ENCODE measurements around the gene ZNF77. TPM values are rescaled to one million over a fixed set of nuclear protein-coding genes. Genes with fewer than 3 reads are reported as not detected.
"Not testable (repeated sequence)": the region's sequence is repeated elsewhere in the genome, so short reads cannot be mapped to it uniquely, and the experiment has no call there.

Gene ZNF77
- total RNA-seq, 2 donors from 2014 or later, result 1.2 to 4.6 TPM

DNA sequence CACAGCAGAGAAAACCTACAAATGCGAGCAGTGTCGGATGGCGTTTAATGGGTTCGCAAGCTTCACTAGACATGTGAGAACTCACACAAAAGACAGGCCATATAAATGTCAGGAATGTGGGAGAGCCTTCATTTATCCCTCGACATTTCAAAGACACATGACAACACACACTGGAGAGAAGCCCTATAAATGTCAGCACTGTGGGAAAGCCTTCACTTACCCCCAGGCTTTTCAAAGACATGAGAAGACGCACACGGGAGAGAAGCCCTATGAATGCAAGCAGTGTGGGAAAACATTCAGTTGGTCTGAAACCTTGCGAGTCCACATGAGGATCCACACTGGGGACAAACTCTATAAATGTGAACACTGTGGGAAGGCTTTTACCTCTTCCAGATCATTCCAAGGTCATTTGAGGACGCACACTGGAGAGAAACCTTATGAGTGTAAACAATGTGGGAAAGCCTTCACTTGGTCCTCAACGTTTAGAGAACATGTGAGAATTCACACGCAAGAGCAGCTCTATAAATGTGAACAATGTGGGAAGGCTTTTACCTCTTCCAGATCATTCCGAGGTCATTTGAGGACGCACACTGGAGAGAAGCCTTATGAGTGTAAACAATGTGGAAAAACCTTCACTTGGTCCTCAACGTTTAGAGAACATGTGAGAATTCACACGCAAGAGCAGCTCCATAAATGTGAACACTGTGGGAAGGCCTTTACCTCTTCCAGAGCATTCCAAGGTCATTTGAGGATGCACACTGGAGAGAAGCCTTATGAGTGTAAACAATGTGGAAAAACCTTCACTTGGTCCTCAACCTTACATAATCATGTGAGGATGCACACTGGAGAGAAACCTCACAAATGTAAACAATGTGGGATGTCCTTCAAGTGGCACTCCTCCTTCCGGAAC lies 27.2 kb downstream of the ZNF77 start:
- no peaks in the 10 kb centered on the region for H3K9me3 ChIP-seq
- no peak for ATAC-seq (ENCODE audit: insufficient number of reproducible peaks, low FRiP score, low read depth)

DNA sequence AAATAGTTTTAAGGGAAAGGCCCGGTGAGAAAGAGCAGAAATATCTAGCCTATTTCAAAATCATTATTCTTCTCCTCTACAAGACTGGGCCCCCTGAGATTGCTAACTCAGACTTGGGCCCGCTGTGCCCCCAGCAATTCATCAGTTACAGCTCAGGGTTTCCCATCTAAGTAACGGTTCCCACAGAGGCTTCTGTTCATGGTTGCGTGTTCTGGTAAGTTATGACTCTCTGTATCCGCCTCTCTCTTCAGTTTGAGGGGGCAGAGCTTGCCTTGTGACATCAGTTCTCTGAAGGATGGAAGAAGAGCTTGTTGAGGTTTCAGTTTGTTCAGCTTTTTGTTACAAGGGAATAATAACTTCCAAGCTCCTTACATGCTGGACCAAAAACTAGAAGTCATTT lies 32.5 kb downstream of the ZNF77 start:
- H3K4me1 ChIP-seq (ENCODE audit: control insufficient read depth in 1 of 2, low read depth in 2 of 2), result no peaks in the 10 kb centered on the region
- TF ChIP-seq, protein P1, sequence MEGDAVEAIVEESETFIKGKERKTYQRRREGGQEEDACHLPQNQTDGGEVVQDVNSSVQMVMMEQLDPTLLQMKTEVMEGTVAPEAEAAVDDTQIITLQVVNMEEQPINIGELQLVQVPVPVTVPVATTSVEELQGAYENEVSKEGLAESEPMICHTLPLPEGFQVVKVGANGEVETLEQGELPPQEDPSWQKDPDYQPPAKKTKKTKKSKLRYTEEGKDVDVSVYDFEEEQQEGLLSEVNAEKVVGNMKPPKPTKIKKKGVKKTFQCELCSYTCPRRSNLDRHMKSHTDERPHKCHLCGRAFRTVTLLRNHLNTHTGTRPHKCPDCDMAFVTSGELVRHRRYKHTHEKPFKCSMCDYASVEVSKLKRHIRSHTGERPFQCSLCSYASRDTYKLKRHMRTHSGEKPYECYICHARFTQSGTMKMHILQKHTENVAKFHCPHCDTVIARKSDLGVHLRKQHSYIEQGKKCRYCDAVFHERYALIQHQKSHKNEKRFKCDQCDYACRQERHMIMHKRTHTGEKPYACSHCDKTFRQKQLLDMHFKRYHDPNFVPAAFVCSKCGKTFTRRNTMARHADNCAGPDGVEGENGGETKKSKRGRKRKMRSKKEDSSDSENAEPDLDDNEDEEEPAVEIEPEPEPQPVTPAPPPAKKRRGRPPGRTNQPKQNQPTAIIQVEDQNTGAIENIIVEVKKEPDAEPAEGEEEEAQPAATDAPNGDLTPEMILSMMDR (IDR thresholded peaks at IDR 0.05), result no peak
- peaks cover 7% of the 10 kb centered on the region for H3K36me3 ChIP-seq
- H3K27ac ChIP-seq, result no peak overlapping the region
- H3K27me3 ChIP-seq (replicated peaks; ENCODE audit: insufficient read depth), result no peaks in the 10 kb centered on the region
- H3K9me3 ChIP-seq, result no peaks in the 10 kb centered on the region
- no peak overlapping the region for H3K4me3 ChIP-seq
- ATAC-seq (ENCODE audit: insufficient number of reproducible peaks, low FRiP score, low read depth) (no peak), DNase-seq (ENCODE audit: low spot score) (no peak)

More for the DNA sequence above, 27.2 kb downstream of the ZNF77 start:
- DNase-seq (ENCODE audit: low spot score), result no peak
- no peaks in the 10 kb centered on the region for H3K4me1 ChIP-seq (ENCODE audit: control insufficient read depth in 1 of 2, low read depth in 2 of 2)
- no peak overlapping the region for H3K4me3 ChIP-seq
- TF ChIP-seq, protein P1 (IDR thresholded peaks at IDR 0.05), result no peak
- H3K27ac ChIP-seq, result no peak overlapping the region
- H3K36me3 ChIP-seq, result peaks cover 19% of the 10 kb centered on the region
- H3K27me3 ChIP-seq (replicated peaks; ENCODE audit: insufficient read depth), result no peaks in the 10 kb centered on the region

DNA sequence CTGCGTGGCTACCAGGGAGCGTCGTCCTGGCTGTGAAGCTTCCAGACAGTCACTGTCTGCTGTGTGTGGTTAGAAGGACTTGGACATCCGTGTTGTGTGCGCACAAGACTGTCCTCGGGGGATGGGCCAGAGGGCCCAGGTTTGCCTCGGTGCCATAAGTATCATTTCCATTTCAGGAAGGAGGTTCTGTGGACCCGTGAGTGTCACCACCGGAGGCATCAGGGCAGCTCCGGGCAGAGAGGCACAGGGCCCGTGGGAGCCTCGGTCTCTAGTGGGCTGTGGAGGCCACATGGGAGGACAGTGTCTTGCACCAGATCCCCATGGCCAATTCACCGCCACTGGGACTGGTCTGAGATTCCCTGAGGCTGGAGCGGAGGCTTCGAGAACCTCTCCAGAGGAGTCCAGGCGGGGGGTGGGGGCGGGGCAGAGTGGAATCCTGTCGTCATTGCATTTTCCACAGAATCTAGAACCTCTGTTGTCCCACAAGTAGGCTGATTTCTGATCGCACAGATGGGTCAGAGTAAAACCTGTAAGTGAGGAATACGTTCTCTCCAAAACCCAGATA lies 38.1 kb downstream of the ZNF77 start:
- peaks cover under 1 to 3% of the 10 kb centered on the region in 2 donors for H3K4me1 ChIP-seq (ENCODE audit: control insufficient read depth in 1 of 2, low read depth in 2 of 2)
- no peaks in the 10 kb centered on the region for H3K27me3 ChIP-seq (replicated peaks; ENCODE audit: insufficient read depth)
- H3K9me3 ChIP-seq, result no peaks in the 10 kb centered on the region
- ATAC-seq (ENCODE audit: insufficient number of reproducible peaks, low FRiP score, low read depth) (no peak), DNase-seq (ENCODE audit: low spot score) (no peak)
- H3K27ac ChIP-seq, result no peak overlapping the region
- TF ChIP-seq, protein P1 (IDR thresholded peaks at IDR 0.05), result no peak
- no peak overlapping the region for H3K4me3 ChIP-seq
- no peaks in the 10 kb centered on the region for H3K36me3 ChIP-seq

DNA sequence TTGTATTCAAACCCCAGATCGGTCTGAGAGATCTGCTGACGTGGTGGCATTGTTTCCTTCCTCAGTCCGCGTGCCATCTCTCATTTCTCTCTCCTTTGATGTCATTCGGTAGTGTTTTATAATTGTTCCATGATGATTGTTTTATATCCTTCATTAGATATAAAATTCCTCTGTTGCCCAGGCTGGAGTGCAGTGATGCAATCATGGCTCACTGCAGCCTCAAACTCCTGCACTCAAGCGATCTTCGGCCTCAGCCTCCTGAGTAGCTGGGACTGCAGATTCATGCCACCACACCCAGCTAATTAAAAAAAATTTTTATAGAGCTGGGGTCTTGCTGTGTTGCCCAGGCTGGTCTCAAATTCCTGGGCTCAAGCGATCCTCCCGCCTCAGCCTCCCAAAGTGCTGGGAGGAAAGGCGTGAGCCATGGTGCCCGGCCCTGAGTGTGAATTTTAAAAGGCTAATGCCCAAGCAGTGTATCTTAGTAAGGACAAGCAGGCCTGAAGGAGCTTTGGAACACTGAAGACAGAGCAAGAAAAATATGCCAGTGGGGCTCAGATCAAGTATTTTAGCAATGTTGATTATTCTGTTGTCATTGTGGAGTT lies 38.8 kb downstream of the ZNF77 start:
- ATAC-seq (ENCODE audit: insufficient number of reproducible peaks, low FRiP score, low read depth) (no peak), DNase-seq (ENCODE audit: low spot score) (no peak)
- TF ChIP-seq, protein P1 (IDR thresholded peaks at IDR 0.05), result no peak
- H3K27me3 ChIP-seq (replicated peaks; ENCODE audit: insufficient read depth), result no peaks in the 10 kb centered on the region
- H3K4me1 ChIP-seq (ENCODE audit: control insufficient read depth in 1 of 2, low read depth in 2 of 2), result peaks cover 6 to 9% of the 10 kb centered on the region in 2 donors
- no peak overlapping the region for H3K4me3 ChIP-seq
- no peaks in the 10 kb centered on the region for H3K9me3 ChIP-seq
- no peaks in the 10 kb centered on the region for H3K36me3 ChIP-seq
- H3K27ac ChIP-seq, result no peak overlapping the region

DNA sequence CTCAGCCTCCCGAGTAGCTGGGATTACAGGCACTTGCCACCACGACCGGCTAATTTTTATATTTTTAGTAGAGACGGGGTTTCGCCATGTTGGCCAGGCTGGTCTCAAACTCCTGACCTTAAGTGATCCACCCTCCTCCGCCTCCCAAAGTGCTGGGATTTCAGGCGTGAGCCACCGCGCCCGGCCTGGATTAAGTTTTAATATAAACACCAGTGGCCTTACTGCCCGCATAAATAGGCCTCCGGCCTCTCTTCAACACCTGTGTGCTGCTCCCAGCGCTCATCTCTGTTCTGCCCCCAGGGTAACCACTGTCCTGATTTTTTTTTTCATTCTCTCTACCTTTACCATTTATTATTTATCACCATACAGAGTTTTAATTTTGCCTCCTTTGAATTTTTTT lies 41.4 kb downstream of the ZNF77 start:
- H3K27ac ChIP-seq; H3K4me3 ChIP-seq; H3K27me3 ChIP-seq (replicated peaks; ENCODE audit: insufficient read depth); H3K9me3 ChIP-seq; H3K36me3 ChIP-seq; DNase-seq (ENCODE audit: low spot score); ATAC-seq (ENCODE audit: insufficient number of reproducible peaks, low FRiP score, low read depth); H3K4me1 ChIP-seq (ENCODE audit: control insufficient read depth in 1 of 2, low read depth in 2 of 2): not testable (repeated sequence)
